SJSA1 (cell line): ENCODE data around the gene SPP1. TPM values are rescaled to one million over a fixed set of nuclear protein-coding genes. Genes with fewer than 3 reads are reported as not detected.

Experiments used
- DNase-seq, 2 experiments: peaks; one replicate each; pipeline ENCODE4 v3.0.0-alpha.2; 2015 to 2020; ENCODE audit warnings: low spot score in 2 of 2, low read depth in 1 of 2
- H3K27ac ChIP-seq: fragments of 250-450 bp; sonication (Bioruptor Pico); 2 replicates; pipeline ENCODE4 v1.5.1; 2020; ENCODE audit warnings: mild to moderate bottlenecking, moderate library complexity
- H3K27me3 ChIP-seq: fragments of 250-450 bp; sonication (Bioruptor Pico); replicated peaks from 2 replicates; pipeline ENCODE4 v1.5.1; 2020; ENCODE audit warnings: mild to moderate bottlenecking, moderate library complexity
- H3K36me3 ChIP-seq: fragments of 250-450 bp; sonication (Bioruptor Pico); 2 replicates; pipeline ENCODE4 v1.5.1; 2020; ENCODE audit warnings: mild to moderate bottlenecking
- H3K4me1 ChIP-seq: fragments of 250-450 bp; sonication (Bioruptor Pico); replicated peaks from 2 replicates; pipeline ENCODE4 v1.6.1; 2021; ENCODE audit warnings: mild to moderate bottlenecking
- H3K4me3 ChIP-seq: fragments of 250-450 bp; sonication (Bioruptor Pico); 2 replicates; pipeline ENCODE4 v1.5.1; 2020; ENCODE audit warnings: mild to moderate bottlenecking
- H3K9me3 ChIP-seq: fragments of 250-450 bp; sonication (Bioruptor Pico); replicated peaks from 2 replicates; pipeline ENCODE4 v1.5.1; 2020; ENCODE audit warnings: mild to moderate bottlenecking
- total RNA-seq: library from RNA; depleted of rRNA; stranded (reverse); fragments of >200 nt; shearing (Covaris generic); gene quantifications from 2 replicates; pipeline ENCODE4 v1.2.3, GENCODE V29; 2014

The SPP1 gene
- total RNA-seq, 1 experiment from 2014 or later, result 2.7 TPM

- H3K36me3 ChIP-seq, result no peaks in the 10 kb centered on the region
- H3K4me1 ChIP-seq, result no peaks in the 10 kb centered on the region
- DNase-seq, result no peak
- H3K9me3 ChIP-seq, result no peaks in the 10 kb centered on the region
- H3K27me3 ChIP-seq, result no peaks in the 10 kb centered on the region
- no peak overlapping the region for H3K27ac ChIP-seq
- no peak overlapping the region for H3K4me3 ChIP-seq
These were observed 31.8 kb upstream of the SPP1 start for GRCh38 chr4:87943660-87944149.

- Histone ChIP-seq H3K9me3 (no peaks in the 10 kb centered on the region), H3K4me1 (peaks cover 7% of the 10 kb centered on the region), H3K4me3 (no peak overlapping the region), H3K27me3 (no peaks in the 10 kb centered on the region), H3K36me3 (no peaks in the 10 kb centered on the region), H3K27ac (no peak overlapping the region)
- DNase-seq, result no peak
These were observed 30.5 kb upstream of the SPP1 start for GRCh38 chr4:87944967-87945366.

DNA sequence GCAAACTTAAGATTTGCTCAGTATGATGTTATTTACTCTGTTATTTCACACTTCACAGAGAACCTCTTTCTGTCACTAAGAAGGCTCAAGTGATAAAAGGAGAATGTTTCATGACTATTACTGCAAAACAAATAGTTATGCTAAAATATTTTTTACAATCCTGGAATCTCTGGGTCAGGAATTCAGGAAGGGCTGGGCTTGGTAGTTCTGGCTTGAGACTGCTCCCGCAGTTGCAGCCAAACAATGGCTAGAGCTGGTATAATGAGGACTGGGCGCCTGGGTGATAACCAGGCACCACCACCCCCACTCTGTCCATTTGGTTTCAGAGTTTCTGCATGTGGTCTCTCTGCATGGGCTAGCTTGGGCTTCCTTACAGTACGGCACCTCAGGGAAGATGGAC, 28.7 kb upstream of the SPP1 start:
- H3K9me3 ChIP-seq, result no peaks in the 10 kb centered on the region
- no peaks in the 10 kb centered on the region for H3K36me3 ChIP-seq
- no peak overlapping the region for H3K27ac ChIP-seq
- H3K4me1 ChIP-seq, result peaks cover 17% of the 10 kb centered on the region
- H3K4me3 ChIP-seq, result no peak overlapping the region
- no peak for DNase-seq
- H3K27me3 ChIP-seq, result no peaks in the 10 kb centered on the region

- Histone ChIP-seq H3K27ac (no peak overlapping the region), H3K4me3 (no peak overlapping the region), H3K27me3 (no peaks in the 10 kb centered on the region), H3K9me3 (no peaks in the 10 kb centered on the region), H3K36me3 (no peaks in the 10 kb centered on the region), H3K4me1 (peaks cover 17% of the 10 kb centered on the region)
- DNase-seq, result no peak
These were observed 27.9 kb upstream of the SPP1 start for GRCh38 chr4:87947381-87948160.

- Histone ChIP-seq H3K9me3 (no peaks in the 10 kb centered on the region), H3K36me3 (no peaks in the 10 kb centered on the region), H3K27me3 (no peaks in the 10 kb centered on the region), H3K27ac (0 out of 2 replicates have a peak overlapping the region, but pooled peaks have one; percentile 2), H3K4me1 (peaks cover 17% of the 10 kb centered on the region), H3K4me3 (no peak overlapping the region)
- DNase-seq, result peak; percentile 51 to 67
These were observed 25.6 kb upstream of the SPP1 start for GRCh38 chr4:87949961-87950360.

- Histone ChIP-seq H3K4me3 (no peak overlapping the region), H3K4me1 (peaks cover 19% of the 10 kb centered on the region), H3K27ac (0 out of 2 replicates have a peak overlapping the region, but pooled peaks have one; percentile 2), H3K36me3 (no peaks in the 10 kb centered on the region), H3K9me3 (no peaks in the 10 kb centered on the region), H3K27me3 (no peaks in the 10 kb centered on the region)
- no peak for DNase-seq
These were observed 25.0 kb upstream of the SPP1 start for GRCh38 chr4:87950493-87950892.

DNA sequence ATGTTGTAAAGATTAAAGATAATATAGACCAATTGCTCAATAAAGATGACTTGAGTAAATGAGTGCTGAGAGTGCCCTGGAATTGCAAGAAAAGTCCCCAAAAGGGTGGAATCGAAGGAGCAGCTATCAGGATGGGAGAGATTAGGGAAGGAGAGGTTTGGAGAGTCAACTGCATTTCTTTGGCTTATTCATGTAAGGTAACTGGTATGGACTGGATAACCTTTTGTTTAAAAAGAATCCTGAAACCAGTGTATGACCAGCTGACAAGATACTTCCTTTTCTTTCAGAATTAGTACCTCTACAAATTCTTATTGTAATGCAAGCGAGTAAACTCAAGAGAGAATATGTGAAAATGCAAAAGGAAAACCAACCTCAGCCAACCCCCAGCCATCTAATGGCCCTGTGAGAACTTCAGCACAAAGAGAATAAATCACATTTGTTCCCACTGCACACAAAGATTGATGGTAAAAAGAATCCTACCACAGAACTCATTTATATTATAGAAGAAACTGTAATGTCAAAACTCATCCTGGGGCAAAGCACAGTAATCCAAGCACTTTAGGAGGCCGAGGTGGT, 24.5 kb upstream of the SPP1 start:
- Histone ChIP-seq H3K27me3 (no peaks in the 10 kb centered on the region), H3K27ac (no peak overlapping the region), H3K36me3 (no peaks in the 10 kb centered on the region), H3K4me1 (peaks cover 24% of the 10 kb centered on the region), H3K9me3 (no peaks in the 10 kb centered on the region), H3K4me3 (no peak overlapping the region)
- DNase-seq, result no peak

GRCh38 chr4:87953826-87954225, 21.7 kb upstream of the SPP1 start:
- no peak overlapping the region for H3K4me3 ChIP-seq
- peaks cover 24% of the 10 kb centered on the region for H3K4me1 ChIP-seq
- no peaks in the 10 kb centered on the region for H3K27me3 ChIP-seq
- H3K36me3 ChIP-seq, result no peaks in the 10 kb centered on the region
- H3K27ac ChIP-seq, result no peak overlapping the region
- no peaks in the 10 kb centered on the region for H3K9me3 ChIP-seq
- DNase-seq, result no peak

GRCh38 chr4:87956501-87956900, 19.0 kb upstream of the SPP1 start:
- no peak for DNase-seq
- Histone ChIP-seq H3K4me1 (peaks cover 7% of the 10 kb centered on the region), H3K9me3 (no peaks in the 10 kb centered on the region), H3K27me3 (no peaks in the 10 kb centered on the region), H3K27ac (no peak overlapping the region), H3K36me3 (no peaks in the 10 kb centered on the region), H3K4me3 (no peak overlapping the region)

DNA sequence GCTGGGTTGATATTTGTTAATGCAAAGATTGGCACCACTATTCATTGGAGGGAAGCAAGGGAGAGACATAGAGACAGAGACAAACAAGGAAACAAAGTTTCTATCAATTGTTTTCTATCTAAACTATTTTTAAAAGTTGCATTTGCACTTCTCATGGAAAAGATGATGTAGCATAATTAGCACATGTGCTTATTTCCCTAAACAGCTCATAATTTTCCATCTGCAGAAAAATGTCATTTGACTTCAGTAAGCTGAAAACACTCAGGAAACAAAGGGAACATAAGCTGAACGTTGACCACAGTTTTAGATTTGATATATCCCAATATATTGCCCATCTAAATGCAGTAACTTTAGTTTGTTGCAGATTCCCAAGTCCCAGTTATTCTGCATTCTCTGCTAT, 18.5 kb upstream of the SPP1 start:
- no peaks in the 10 kb centered on the region for H3K9me3 ChIP-seq
- peaks cover 7% of the 10 kb centered on the region for H3K4me1 ChIP-seq
- H3K36me3 ChIP-seq, result no peaks in the 10 kb centered on the region
- no peak overlapping the region for H3K4me3 ChIP-seq
- H3K27me3 ChIP-seq, result no peaks in the 10 kb centered on the region
- H3K27ac ChIP-seq, result no peak overlapping the region
- no peak for DNase-seq

DNA sequence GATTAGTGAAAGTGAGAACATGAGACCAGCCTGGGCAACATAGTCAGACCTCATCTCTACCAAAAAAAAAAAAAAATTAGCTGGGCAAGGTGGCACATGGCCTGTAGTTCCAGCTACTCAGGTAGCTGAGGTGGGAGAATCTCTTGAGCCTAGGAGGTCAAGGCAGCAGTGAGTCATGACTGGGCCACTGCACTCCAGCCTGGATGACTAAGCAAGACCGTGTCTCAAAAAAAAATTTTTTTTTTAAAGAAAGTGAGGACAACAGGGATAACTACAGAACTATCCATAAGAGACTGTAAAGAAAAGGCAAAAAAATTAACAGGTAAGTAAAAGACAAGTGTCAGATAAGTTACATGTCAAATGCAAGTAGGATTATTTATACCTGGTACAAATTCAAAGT, 13.5 kb upstream of the SPP1 start:
- Histone ChIP-seq H3K36me3 (no peaks in the 10 kb centered on the region), H3K4me3 (no peak overlapping the region), H3K9me3 (no peaks in the 10 kb centered on the region), H3K27me3 (no peaks in the 10 kb centered on the region), H3K4me1 (no peaks in the 10 kb centered on the region), H3K27ac (no peak overlapping the region)
- DNase-seq, result no peak

DNA sequence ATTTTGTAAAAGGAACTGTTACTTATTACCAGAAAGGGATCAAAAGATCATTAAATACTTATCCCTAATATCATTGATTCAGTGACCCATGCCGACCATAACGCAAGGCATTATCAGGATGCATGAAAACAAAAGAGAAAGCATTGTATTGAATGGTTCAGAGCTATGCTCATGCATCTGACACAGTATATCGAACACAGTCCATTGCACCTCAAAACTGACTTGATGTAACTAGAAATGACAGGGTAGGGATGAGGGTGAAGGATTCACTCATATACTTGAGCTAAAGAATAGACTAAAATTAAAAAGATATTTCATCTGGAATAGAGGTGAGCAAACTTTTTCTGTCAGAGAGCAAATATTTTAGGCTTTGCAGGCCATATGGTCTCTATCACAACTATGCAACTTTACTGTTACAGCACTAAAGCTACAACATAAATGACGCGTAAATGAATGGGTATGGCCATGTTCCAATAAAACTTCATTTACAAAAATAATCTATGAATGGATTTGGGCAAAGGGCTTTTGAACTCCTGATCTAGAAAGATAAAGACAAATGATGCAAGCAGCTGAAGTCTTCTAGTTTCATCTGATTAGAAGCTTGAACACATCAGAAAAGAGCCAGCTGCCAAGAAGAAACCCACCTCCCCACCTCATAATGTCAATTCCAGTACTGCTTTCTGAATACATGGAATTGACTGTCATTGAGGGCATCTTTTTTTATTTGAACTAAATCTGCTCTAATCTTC, 12.9 kb upstream of the SPP1 start:
- H3K27me3 ChIP-seq, result no peaks in the 10 kb centered on the region
- DNase-seq, result no peak
- no peak overlapping the region for H3K4me3 ChIP-seq
- H3K36me3 ChIP-seq, result no peaks in the 10 kb centered on the region
- no peaks in the 10 kb centered on the region for H3K9me3 ChIP-seq
- H3K4me1 ChIP-seq, result no peaks in the 10 kb centered on the region
- H3K27ac ChIP-seq, result no peak overlapping the region

- H3K4me1 ChIP-seq, result no peaks in the 10 kb centered on the region
- no peaks in the 10 kb centered on the region for H3K36me3 ChIP-seq
- no peaks in the 10 kb centered on the region for H3K27me3 ChIP-seq
- DNase-seq, result no peak
- H3K4me3 ChIP-seq, result no peak overlapping the region
- H3K27ac ChIP-seq, result no peak overlapping the region
- H3K9me3 ChIP-seq, result no peaks in the 10 kb centered on the region
These were observed 10.0 kb upstream of the SPP1 start for GRCh38 chr4:87965501-87965975.

DNA sequence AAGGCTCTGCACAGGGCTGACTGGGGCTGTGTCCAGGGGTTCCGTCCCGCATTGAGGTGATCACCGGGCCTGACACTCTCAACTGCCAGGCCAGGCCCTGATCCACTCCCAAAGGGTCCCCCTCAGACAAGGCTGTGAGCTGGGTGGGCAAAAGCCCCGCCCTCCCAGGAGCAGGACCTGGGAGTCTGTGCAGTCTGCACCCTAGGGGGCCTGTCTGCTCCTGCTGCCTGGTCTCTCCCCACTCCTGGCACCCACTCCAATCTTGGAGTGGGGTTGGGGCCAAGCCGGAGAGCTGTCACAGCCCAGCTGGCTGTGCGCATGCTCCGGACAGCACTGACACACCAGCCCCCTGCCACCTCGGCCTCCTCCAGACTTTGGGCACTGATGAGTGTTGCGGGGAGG, 9.4 kb upstream of the SPP1 start:
- no peaks in the 10 kb centered on the region for H3K9me3 ChIP-seq
- DNase-seq, result no peak
- no peak overlapping the region for H3K27ac ChIP-seq
- H3K4me1 ChIP-seq, result no peaks in the 10 kb centered on the region
- no peaks in the 10 kb centered on the region for H3K27me3 ChIP-seq
- no peak overlapping the region for H3K4me3 ChIP-seq
- no peaks in the 10 kb centered on the region for H3K36me3 ChIP-seq
